ENCODE measurements around the gene FADS2.

DNA sequence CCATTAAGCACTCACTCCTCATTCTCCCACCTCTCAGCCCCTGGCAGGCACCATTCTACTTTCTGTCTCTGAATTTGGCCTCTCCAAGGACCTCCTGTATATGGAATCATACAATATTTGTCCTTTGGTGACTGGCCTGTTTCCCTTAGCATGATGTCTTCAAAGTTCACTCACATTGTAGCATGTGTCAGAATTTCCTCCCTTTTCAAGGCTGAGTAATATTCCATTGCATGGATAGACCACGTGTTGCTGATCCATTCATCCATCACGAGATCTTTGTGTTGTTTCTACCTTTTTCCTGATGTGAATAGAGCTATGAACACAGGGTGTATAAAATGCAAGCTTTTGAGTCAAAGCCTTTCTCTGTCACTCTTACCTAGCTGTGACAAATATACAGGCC is 11.6 kb downstream of the FADS2 start:
- no peak for TF ChIP-seq ELF4 (CRISPR knock-in tag; IDR thresholded peaks at IDR 0.05; ENCODE audit: low read depth)
- no peak for TF ChIP-seq ZNF281 (CRISPR knock-in tag; IDR thresholded peaks at IDR 0.05)
- no peak for TF ChIP-seq ZSCAN18 (CRISPR knock-in tag; IDR thresholded peaks at IDR 0.05)
- TF ChIP-seq, protein P1, sequence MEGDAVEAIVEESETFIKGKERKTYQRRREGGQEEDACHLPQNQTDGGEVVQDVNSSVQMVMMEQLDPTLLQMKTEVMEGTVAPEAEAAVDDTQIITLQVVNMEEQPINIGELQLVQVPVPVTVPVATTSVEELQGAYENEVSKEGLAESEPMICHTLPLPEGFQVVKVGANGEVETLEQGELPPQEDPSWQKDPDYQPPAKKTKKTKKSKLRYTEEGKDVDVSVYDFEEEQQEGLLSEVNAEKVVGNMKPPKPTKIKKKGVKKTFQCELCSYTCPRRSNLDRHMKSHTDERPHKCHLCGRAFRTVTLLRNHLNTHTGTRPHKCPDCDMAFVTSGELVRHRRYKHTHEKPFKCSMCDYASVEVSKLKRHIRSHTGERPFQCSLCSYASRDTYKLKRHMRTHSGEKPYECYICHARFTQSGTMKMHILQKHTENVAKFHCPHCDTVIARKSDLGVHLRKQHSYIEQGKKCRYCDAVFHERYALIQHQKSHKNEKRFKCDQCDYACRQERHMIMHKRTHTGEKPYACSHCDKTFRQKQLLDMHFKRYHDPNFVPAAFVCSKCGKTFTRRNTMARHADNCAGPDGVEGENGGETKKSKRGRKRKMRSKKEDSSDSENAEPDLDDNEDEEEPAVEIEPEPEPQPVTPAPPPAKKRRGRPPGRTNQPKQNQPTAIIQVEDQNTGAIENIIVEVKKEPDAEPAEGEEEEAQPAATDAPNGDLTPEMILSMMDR (IDR thresholded peaks at IDR 0.05), result no peak
- TF ChIP-seq ZNF232 (CRISPR knock-in tag; IDR thresholded peaks at IDR 0.05), result no peak
- TF ChIP-seq, protein P2, sequence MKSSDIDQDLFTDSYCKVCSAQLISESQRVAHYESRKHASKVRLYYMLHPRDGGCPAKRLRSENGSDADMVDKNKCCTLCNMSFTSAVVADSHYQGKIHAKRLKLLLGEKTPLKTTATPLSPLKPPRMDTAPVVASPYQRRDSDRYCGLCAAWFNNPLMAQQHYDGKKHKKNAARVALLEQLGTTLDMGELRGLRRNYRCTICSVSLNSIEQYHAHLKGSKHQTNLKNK (CRISPR knock-in tag; IDR thresholded peaks at IDR 0.05), result no peak
- TF ChIP-seq, protein P3, sequence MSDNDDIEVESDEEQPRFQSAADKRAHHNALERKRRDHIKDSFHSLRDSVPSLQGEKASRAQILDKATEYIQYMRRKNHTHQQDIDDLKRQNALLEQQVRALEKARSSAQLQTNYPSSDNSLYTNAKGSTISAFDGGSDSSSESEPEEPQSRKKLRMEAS (CRISPR knock-in tag; IDR thresholded peaks at IDR 0.05), result no peak
- no peak for TF ChIP-seq HMGXB4 (CRISPR knock-in tag; IDR thresholded peaks at IDR 0.05)
- TF ChIP-seq CREB1 (CRISPR knock-in tag; IDR thresholded peaks at IDR 0.05), result no peak
- TF ChIP-seq NR2C2 (CRISPR knock-in tag; IDR thresholded peaks at IDR 0.05), result no peak
- TF ChIP-seq MYBL2 (CRISPR knock-in tag; IDR thresholded peaks at IDR 0.05), result no peak
- no peak for TF ChIP-seq CREM (CRISPR knock-in tag; IDR thresholded peaks at IDR 0.05)
- TF ChIP-seq NFYB (CRISPR knock-in tag; conservative IDR thresholded peaks at IDR 0.05; ENCODE audit: low read depth), result no peak
- TF ChIP-seq TEAD4 (CRISPR knock-in tag; IDR thresholded peaks at IDR 0.05), result no peak

Measured in WTC11 (cell line).